Osteocyte (in vitro differentiated cells): Measurements from ENCODE around the gene ST6GALNAC5. TPM values are rescaled to one million over a fixed set of nuclear protein-coding genes. Genes with fewer than 3 reads are reported as not detected.

ENCODE experiments used
- DNase-seq: peaks from one replicate; pipeline ENCODE4 v3.0.0; 2021; ENCODE audit warnings: mixed read lengths; ENCODE audit not compliant: unreplicated experiment; ENCODE audit errors: extremely low spot score
- H3K27ac Mint-ChIP-seq: one replicate; pipeline ENCODE4 v1.8.0; 2021; ENCODE audit warnings: mild to moderate bottlenecking, mixed read lengths; ENCODE audit not compliant: unreplicated experiment
- H3K27me3 Mint-ChIP-seq: one replicate; pipeline ENCODE4 v1.8.0; 2021; ENCODE audit warnings: mixed read lengths; ENCODE audit not compliant: unreplicated experiment
- H3K36me3 Mint-ChIP-seq: one replicate; pipeline ENCODE4 v1.8.0; 2021; ENCODE audit warnings: mixed read lengths; ENCODE audit not compliant: unreplicated experiment
- H3K4me1 Mint-ChIP-seq: one replicate; pipeline ENCODE4 v1.8.0; 2021; ENCODE audit warnings: mixed read lengths; ENCODE audit not compliant: unreplicated experiment
- H3K4me3 Mint-ChIP-seq: one replicate; pipeline ENCODE4 v1.8.0; 2021; ENCODE audit warnings: mild to moderate bottlenecking, moderate library complexity, mixed read lengths; ENCODE audit not compliant: unreplicated experiment
- H3K9me3 Mint-ChIP-seq: one replicate; pipeline ENCODE4 v1.8.0; 2021; ENCODE audit warnings: mixed read lengths; ENCODE audit not compliant: unreplicated experiment
- CTCF ChIP-seq: fragments of 200-600 bp; sonication (generic); IDR thresholded peaks from 2 replicates; pipeline ENCODE4 v1.5.0; 2021; ENCODE audit warnings: antibody characterized with exemption, mild to moderate bottlenecking, moderate library complexity
- total RNA-seq: library from RNA; stranded (reverse); gene quantifications from 2 replicates; pipeline ENCODE4 v1.2.1, GENCODE V29; 2021

Gene ST6GALNAC5
- total RNA-seq, 1 donor from 2014 or later = 3.7 TPM

- peak overlapping the region; percentile 70 for H3K27ac Mint-ChIP-seq
- DNase-seq = no peak
- H3K9me3 Mint-ChIP-seq = no peaks in the 10 kb centered on the region
- H3K4me1 Mint-ChIP-seq = peaks cover 21% of the 10 kb centered on the region
- H3K4me3 Mint-ChIP-seq = no peak overlapping the region
- no peaks in the 10 kb centered on the region for H3K27me3 Mint-ChIP-seq
- H3K36me3 Mint-ChIP-seq = no peaks in the 10 kb centered on the region
- no peak for TF ChIP-seq CTCF
Observed at GRCh38 chr1:76998582-76999223, 131.4 kb downstream of the ST6GALNAC5 start.

- TF ChIP-seq CTCF = no peak
- Mint-ChIP-seq H3K9me3 (no peaks in the 10 kb centered on the region), H3K36me3 (no peaks in the 10 kb centered on the region), H3K4me3 (no peak overlapping the region), H3K27me3 (no peaks in the 10 kb centered on the region), H3K27ac (no peak overlapping the region), H3K4me1 (no peaks in the 10 kb centered on the region)
- DNase-seq = no peak
Observed at GRCh38 chr1:77007675-77008074, 140.4 kb downstream of the ST6GALNAC5 start.

- Mint-ChIP-seq H3K9me3 (no peaks in the 10 kb centered on the region), H3K36me3 (no peaks in the 10 kb centered on the region), H3K4me3 (no peak overlapping the region), H3K27ac (no peak overlapping the region), H3K4me1 (no peaks in the 10 kb centered on the region), H3K27me3 (no peaks in the 10 kb centered on the region)
- no peak for TF ChIP-seq CTCF
- DNase-seq = no peak
Observed at GRCh38 chr1:77010937-77011336, 143.7 kb downstream of the ST6GALNAC5 start.

- no peak overlapping the region for H3K27ac Mint-ChIP-seq
Observed at GRCh38 chr1:77012066-77012465, 144.8 kb downstream of the ST6GALNAC5 start.

More at GRCh38 chr1:77012066-77012465, 144.8 kb downstream of the ST6GALNAC5 start:
- no peaks in the 10 kb centered on the region for H3K36me3 Mint-ChIP-seq
- no peaks in the 10 kb centered on the region for H3K4me1 Mint-ChIP-seq
- no peaks in the 10 kb centered on the region for H3K9me3 Mint-ChIP-seq
- H3K27me3 Mint-ChIP-seq = peaks cover 6% of the 10 kb centered on the region
- no peak for TF ChIP-seq CTCF
- no peak for DNase-seq
- no peak overlapping the region for H3K4me3 Mint-ChIP-seq
